ENCODE data around the gene FLNC.
A peak's percentile ranks its signal among the peaks of the same experiment; 100 is the strongest.

Gene FLNC

DNA sequence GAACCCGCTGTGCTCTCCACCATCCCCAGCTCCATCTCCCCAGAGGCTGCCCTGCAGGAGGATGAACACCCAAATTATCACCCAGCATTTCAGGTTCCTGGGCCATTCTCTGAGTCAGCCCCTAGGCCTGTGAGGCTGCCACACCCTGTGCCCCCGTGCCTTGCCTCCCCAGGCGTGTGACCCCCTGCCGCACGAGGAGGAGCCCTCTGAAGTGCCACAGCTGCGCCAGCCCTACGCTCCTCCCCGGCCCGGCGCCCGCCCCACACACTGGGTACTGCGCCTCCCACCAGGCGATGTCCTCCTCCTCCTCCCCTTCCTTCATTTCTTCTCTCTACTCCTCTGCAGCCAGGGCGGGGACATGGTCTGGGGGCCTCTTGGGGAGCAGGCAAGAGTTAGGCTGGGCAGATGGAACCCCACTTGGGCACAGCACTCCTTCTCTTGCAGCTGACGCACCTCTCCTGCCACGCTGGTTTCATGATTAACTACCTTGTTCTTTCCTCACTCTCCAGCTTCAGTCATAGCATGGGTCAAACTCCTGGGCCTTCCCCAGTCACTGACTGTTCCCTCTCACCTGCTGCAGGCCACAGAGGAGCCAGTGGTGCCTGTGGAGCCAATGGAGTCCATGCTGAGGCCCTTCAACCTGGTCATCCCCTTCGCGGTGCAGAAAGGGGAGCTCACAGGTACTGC, 19.7 kb downstream of the FLNC start:
- Histone ChIP-seq H3K27me3 (ENCODE audit: low read depth) (no peaks in the 10 kb centered on the region), H3K36me3 (replicated peaks) (peaks cover 58% of the 10 kb centered on the region), H3K4me1 (no peaks in the 10 kb centered on the region), H3K9me3 (no peaks in the 10 kb centered on the region), H3K4me3 (no peak overlapping the region)
- no peak for DNase-seq (ENCODE audit: low spot score in 2 of 2)
- in situ Hi-C loops (cut with MboI; ENCODE audit: low sequenced_read_pairs): no loop called here

DNA sequence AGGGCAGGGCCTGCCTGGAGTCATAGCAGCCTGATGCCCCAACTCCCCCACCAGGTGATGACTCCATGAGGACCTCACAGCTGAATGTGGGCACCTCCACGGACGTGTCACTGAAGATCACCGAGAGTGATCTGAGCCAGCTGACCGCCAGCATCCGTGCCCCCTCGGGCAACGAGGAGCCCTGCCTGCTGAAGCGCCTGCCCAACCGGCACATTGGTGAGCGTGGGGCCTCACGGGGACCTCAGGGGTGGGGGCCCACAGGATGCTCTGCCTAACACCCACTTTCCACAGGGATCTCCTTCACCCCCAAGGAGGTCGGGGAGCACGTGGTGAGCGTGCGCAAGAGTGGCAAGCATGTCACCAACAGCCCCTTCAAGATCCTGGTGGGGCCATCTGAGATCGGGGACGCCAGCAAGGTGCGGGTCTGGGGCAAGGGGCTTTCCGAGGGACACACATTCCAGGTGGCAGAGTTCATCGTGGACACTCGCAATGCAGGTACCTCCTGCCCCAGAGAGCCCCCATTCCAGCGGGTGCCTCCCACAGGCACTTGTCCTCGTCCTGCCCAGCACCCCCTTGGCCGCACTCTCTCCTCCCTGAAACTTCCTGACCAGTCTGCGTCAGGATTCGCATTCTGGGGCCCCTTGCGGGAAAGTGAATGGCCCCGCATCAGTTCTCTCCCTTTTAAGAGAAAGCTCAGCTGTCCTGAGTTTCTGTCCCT, 22.5 kb downstream of the FLNC start:
- Histone ChIP-seq H3K4me3 (no peak overlapping the region), H3K4me1 (no peaks in the 10 kb centered on the region), H3K9me3 (no peaks in the 10 kb centered on the region), H3K27me3 (ENCODE audit: low read depth) (no peaks in the 10 kb centered on the region), H3K36me3 (replicated peaks) (peaks cover 65% of the 10 kb centered on the region)
- DNase-seq (ENCODE audit: low spot score in 2 of 2): no peak
- in situ Hi-C loops (cut with MboI; ENCODE audit: low sequenced_read_pairs): no loop called here

DNA sequence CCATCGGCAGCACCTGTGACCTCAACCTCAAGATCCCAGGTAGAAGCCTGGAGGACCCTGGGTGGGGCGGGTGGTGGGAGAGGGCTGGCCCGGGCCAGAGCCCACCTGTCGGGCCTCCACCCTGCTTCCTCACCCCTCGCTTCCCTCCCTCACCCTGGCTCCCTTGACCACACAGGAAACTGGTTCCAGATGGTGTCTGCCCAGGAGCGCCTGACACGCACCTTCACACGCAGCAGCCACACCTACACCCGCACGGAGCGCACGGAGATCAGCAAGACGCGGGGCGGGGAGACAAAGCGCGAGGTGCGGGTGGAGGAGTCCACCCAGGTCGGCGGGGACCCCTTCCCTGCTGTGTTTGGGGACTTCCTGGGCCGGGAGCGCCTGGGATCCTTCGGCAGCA, 23.6 kb downstream of the FLNC start:
- no peaks in the 10 kb centered on the region for H3K27me3 ChIP-seq (ENCODE audit: low read depth)
- in situ Hi-C loops (cut with MboI; ENCODE audit: low sequenced_read_pairs): no loop called here

DNA sequence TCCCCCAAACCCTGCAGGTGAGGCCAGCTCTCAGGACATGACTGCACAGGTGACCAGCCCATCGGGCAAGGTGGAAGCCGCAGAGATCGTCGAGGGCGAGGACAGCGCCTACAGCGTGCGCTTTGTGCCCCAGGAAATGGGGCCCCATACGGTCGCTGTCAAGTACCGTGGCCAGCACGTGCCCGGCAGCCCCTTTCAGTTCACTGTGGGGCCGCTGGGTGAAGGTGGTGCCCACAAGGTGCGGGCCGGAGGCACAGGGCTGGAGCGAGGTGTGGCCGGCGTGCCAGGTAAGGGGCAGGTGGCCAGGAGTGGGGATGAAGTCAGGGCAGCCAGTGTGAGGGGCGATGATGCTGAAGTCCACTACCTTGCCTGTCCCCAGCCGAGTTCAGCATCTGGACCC, 24.2 kb downstream of the FLNC start:
- in situ Hi-C loops (cut with MboI; ENCODE audit: low sequenced_read_pairs): no loop called here
- H3K36me3 ChIP-seq (replicated peaks): peaks cover 58% of the 10 kb centered on the region
- no peak overlapping the region for H3K4me3 ChIP-seq
- H3K4me1 ChIP-seq: no peaks in the 10 kb centered on the region
- H3K9me3 ChIP-seq: no peaks in the 10 kb centered on the region
- DNase-seq (ENCODE audit: low spot score in 2 of 2): no peak
- H3K27me3 ChIP-seq (ENCODE audit: low read depth): no peaks in the 10 kb centered on the region

More for the DNA sequence above, 23.6 kb downstream of the FLNC start:
- Histone ChIP-seq H3K4me3 (no peak overlapping the region), H3K9me3 (no peaks in the 10 kb centered on the region), H3K36me3 (replicated peaks) (peaks cover 58% of the 10 kb centered on the region), H3K4me1 (no peaks in the 10 kb centered on the region)
- no peak for DNase-seq (ENCODE audit: low spot score in 2 of 2)

DNA sequence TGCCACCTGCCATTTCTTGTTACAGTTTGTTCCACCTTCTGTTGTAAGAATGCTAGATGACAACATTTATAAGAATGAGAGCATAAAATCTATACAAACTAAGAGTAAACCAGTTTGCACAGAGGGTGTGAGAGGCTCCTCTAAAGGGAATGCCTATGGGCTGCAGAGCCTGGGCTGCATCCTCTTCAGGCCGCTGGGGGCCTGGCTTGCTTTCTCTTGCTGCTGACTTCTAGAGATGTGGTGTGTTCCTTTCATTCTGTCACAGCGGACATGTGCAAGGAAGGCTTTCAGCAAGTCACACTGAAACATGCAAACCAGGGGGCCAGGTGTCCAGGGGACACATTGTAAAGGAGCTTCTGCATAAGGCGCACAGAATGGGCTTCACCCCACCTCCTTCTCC, 25.4 kb downstream of the FLNC start:
- in situ Hi-C loops (cut with MboI; ENCODE audit: low sequenced_read_pairs): no loop called here
- Histone ChIP-seq H3K4me1 (no peaks in the 10 kb centered on the region), H3K27me3 (ENCODE audit: low read depth) (no peaks in the 10 kb centered on the region), H3K4me3 (no peak overlapping the region), H3K9me3 (no peaks in the 10 kb centered on the region), H3K36me3 (replicated peaks) (peaks cover 53% of the 10 kb centered on the region)
- DNase-seq (ENCODE audit: low spot score in 2 of 2): no peak

DNA sequence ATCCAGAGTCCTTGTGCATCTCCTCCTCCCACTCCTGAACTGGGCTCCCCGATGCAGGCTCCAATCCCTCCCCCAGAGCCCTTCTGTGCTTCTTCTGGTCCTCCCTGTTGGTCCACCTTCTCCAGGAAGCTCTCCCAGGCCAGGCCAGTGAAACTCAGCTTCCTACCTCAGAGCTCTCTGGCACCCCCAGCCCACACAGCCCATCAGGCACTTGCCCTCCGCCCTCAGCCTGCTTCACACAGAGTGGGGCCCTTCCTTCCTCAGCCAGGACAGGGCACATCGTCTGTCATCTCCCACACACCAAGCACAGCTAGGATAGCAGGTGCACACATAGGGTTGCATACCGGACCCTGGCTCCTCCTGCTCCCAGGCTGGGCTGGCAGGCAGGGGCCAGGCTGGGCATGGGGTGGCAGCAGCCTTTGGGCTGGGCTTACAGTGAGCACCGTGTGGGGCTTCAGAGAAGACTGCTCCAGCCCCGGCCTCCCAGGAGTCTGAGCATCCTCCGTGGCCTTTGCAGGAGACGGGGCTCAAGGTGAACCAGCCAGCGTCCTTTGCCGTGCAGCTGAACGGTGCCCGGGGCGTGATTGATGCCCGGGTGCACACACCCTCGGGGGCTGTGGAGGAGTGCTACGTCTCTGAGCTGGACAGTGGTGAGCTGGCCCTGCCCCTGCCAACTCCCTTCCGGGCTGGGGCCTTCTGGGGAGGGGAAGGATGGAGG, 26.0 kb downstream of the FLNC start:
- in situ Hi-C loops (cut with MboI; ENCODE audit: low sequenced_read_pairs): no loop called here
- DNase-seq (ENCODE audit: low spot score in 2 of 2): no peak
- H3K4me3 ChIP-seq: no peak overlapping the region
- H3K4me1 ChIP-seq: no peaks in the 10 kb centered on the region
- no peaks in the 10 kb centered on the region for H3K9me3 ChIP-seq
- no peaks in the 10 kb centered on the region for H3K27me3 ChIP-seq (ENCODE audit: low read depth)
- H3K36me3 ChIP-seq (replicated peaks): peaks cover 47% of the 10 kb centered on the region

GRCh38 chr7:128858380-128859231, 28.4 kb downstream of the FLNC start:
- Histone ChIP-seq H3K27me3 (ENCODE audit: low read depth) (no peaks in the 10 kb centered on the region), H3K4me3 (no peak overlapping the region), H3K9me3 (no peaks in the 10 kb centered on the region), H3K36me3 (replicated peaks) (peaks cover 30% of the 10 kb centered on the region), H3K4me1 (peaks cover under 1% of the 10 kb centered on the region; the same call in 1 of the 2 replicates)
- DNase-seq (ENCODE audit: low spot score in 2 of 2): no peak
- in situ Hi-C loops (cut with MboI; ENCODE audit: low sequenced_read_pairs): no loop called here

DNA sequence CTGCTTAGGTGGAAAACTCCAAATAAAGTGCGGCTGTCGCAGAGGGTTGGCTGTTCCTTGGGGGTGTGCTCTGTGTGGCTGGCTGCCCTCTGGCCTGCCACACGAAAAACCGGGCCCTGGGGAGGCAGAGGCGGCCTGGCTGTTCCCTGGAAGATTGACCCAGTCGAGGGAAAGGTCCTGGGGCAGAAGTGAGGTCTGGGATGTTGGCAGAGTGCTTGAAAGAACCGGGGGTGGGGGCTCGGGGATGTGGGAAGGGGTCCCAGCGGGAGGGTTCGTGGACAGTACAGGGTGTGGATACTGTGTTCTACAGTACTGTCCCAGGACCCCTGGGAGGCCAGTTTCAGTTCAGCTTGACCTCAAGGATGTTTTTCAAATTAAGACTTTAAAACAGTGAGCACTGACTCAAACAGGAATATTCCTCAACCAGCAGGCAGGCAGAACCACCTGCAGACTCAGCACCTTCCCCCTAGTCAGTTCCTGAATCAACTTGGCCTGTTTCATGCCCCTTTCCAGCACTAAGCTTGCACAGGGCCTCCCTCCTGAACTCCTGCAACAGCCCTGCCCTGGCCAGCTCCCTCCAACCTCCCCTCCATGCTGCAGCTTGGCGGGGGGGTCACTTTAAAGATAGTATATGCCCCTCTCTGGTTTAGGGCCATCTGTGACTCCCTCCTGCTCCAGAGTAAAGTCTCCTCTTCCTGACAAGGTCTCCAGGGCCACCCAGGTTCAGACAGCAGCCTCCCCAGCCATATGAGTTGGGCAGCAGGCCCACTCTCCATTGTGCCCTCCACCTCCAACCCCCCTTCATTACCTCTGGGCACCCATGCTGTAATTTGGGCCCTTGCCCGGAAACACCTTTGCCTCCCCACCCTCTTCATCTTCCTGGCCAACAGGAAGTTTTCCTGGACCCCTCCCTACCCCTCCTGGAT, 29.3 kb downstream of the FLNC start:
- H3K9me3 ChIP-seq: no peaks in the 10 kb centered on the region
- H3K27me3 ChIP-seq (ENCODE audit: low read depth): no peaks in the 10 kb centered on the region
- H3K36me3 ChIP-seq (replicated peaks): peaks cover 23% of the 10 kb centered on the region
- peaks cover 6% of the 10 kb centered on the region; the same call in 1 of the 2 replicates for H3K4me1 ChIP-seq
- in situ Hi-C loops (cut with MboI; ENCODE audit: low sequenced_read_pairs): no loop called here
- DNase-seq (ENCODE audit: low spot score in 2 of 2): no peak
- no peak overlapping the region for H3K4me3 ChIP-seq

DNA sequence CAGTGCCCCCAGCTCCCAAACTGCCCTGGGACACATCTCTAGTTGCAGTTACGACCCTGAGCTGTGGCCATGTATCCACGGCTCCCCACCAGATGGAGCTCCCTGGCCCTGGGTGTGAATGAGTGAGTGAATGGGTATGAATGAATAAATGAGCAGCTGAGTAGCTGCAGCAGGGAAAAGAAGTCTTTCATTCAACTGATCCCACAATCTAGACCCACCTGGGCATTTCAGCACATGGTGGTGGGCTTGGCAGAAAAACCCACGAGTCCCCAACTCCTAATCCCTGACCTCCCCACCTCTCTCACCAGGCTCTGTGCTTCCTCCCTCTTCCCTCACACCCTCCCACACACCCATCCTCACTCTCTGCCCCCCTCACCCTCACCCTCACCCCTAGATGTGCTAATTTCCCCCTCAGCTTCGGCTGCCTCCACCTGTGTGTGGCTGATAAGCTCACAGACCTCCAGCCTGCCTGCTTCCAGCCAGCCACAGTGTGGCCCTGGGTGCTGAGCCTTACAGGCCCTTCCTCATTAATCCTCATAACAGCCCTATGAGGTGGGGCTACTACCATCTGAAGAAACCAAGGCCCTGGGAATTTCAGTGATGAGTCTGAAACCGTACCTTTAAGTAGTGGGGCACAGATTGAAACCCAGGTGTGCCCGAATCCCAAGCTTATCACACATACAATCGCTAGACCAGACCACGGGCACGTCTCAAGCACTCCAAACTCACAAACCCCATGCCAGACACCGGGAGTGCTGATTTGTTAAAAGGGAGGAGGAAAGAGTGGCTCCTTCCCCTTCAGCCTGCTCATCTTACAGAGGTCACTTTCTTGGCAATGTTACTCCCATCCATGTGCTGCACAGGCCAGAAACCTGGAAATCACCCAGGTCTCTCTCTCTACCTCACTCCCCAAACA, 30.2 kb downstream of the FLNC start:
- Histone ChIP-seq H3K27me3 (ENCODE audit: low read depth) (no peaks in the 10 kb centered on the region), H3K36me3 (replicated peaks) (peaks cover 21% of the 10 kb centered on the region), H3K4me1 (peaks cover 6% of the 10 kb centered on the region; the same call in 1 of the 2 replicates), H3K4me3 (no peak overlapping the region), H3K9me3 (no peaks in the 10 kb centered on the region)
- in situ Hi-C loops (cut with MboI; ENCODE audit: low sequenced_read_pairs): no loop called here
- DNase-seq (ENCODE audit: low spot score in 2 of 2): no peak

DNA sequence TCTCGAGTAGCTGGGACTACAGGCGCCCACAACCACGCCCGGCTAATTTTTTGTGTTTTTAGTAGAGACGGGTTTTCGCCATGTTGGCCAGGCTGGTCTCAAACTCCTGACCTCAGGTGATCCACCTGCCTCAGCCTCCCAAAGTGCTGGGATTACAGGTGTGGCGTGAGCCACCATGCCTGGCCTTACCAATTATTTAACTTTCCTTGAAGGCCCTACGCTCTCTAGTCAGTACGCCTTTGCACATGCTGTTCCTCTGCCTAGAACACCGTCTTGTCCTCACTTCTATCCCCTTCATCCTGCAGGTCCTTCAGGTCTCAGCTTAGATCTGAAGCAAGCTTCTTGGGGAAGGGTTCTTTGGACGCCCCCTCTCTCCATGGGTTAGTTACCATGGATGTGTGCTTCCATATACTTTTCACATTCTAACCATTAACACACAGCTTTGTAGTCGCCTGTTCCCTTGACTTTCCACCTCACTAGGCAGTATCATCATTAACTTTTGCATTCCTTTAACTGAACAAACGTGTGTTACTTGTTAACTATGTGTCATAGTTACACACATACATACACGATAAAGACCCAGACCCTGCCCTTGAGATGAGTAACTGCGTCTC, 31.9 kb downstream of the FLNC start:
- H3K4me1 ChIP-seq: peaks cover 6% of the 10 kb centered on the region; the same call in 1 of the 2 replicates
- peak overlapping the region; percentile 68 for H3K4me3 ChIP-seq
- H3K9me3 ChIP-seq: no peaks in the 10 kb centered on the region
- no peaks in the 10 kb centered on the region for H3K27me3 ChIP-seq (ENCODE audit: low read depth)
- in situ Hi-C loops (cut with MboI; ENCODE audit: low sequenced_read_pairs): no loop called here
- DNase-seq (ENCODE audit: low spot score in 2 of 2): no peak
- peaks cover 10% of the 10 kb centered on the region for H3K36me3 ChIP-seq (replicated peaks)

DNA sequence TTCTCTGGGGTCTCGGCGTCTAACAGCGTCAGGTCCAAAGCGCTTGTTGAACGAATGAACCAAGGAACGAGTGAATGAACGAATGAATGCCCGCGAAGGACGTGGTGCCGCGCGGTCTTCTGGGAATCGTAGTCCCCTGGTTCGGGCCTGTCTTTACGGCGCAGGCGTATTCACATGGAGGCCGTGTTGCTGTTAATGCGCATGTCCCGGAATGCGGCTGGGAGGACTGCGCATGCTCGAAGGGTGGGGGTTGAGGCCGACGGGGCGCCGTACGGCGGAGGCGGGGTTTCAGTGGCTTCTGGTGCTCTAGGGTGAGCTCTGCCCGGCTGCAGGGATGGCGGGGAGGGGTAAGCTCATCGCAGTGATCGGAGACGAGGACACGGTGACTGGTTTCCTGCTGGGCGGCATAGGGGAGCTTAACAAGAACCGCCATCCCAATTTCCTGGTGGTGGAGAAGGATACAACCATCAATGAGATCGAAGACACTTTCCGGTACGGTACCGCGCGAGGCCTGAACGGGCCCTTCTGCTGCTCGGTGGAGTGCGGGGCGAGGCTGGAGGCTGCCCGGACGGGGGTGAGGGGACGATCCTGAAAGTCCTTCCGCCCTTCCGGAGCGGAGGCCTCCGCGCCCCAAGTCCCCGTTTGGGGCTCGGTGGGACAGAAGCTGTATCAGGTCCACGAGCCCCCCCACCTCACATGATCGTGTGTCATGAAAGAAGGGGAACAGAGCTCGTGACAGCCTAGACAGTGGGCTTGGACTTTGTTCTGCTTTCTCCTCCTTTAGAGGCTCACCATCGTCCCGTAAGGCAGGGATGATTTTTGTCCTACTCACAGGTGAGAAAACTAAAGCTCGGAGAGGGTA, 32.6 kb downstream of the FLNC start, which contains the start of gene ATP6V1F:
TSS of gene ATP6V1F (plus strand) at position 286 of the 862 bp plus-strand sequence. CDS start at position 335, 49 bp downstream.
- Histone ChIP-seq H3K4me1 (peaks cover 6% of the 10 kb centered on the region; the same call in 1 of the 2 replicates), H3K4me3 (peak within 1 kb of the TSS; percentile 68), H3K9me3 (no peaks in the 10 kb centered on the region), H3K27me3 (ENCODE audit: low read depth) (no peaks in the 10 kb centered on the region), H3K36me3 (replicated peaks) (peaks cover 10% of the 10 kb centered on the region)
- in situ Hi-C loops (cut with MboI; ENCODE audit: low sequenced_read_pairs): no loop called here
- DNase-seq (ENCODE audit: low spot score in 2 of 2): peak; percentile 96 to 99
